HEK293 (cell line): ENCODE measurements around the gene ROR2.

Experiments used
- CTCF ChIA-PET: fragments of 350-600 bp; formaldehyde crosslinking; extraction: SDS; loops from one replicate; lab custom pipeline; 2021; ENCODE audit warnings: antibody characterized with exemption; lab: Yijun Ruan, JAX
- POLR2A ChIA-PET: fragments of 300-600 bp; formaldehyde crosslinking; extraction: SDS; loops from one replicate; lab custom pipeline; 2020; ENCODE audit warnings: antibody characterized with exemption, inconsistent platforms; lab: Yijun Ruan, JAX
- H3K27ac ChIP-seq: fragments of 200-500 bp; sonication (Bioruptor generic); 2 replicates; pipeline ENCODE4 v1.5.1; 2014; ENCODE audit warnings: low read depth, low read length, control low read depth, inconsistent platforms; ENCODE audit errors: extremely low read depth
- H3K36me3 ChIP-seq, 2 experiments: fragments of 200-500 bp in 1 of 2; sonication (Bioruptor generic) in 1 of 2; 1 replicate in 1 of 2; 2 replicates in 1 of 2; pipeline ENCODE4 v1.5.1; 2014 to 2017; ENCODE audit warnings: inconsistent platforms in 2 of 2, low read length in 2 of 2; ENCODE audit not compliant: control insufficient read depth in 2 of 2, insufficient read depth in 1 of 2
- H3K4me1 ChIP-seq: fragments of 200-500 bp; sonication (Bioruptor generic); 2 replicates; pipeline ENCODE4 v1.5.1; 2014; ENCODE audit warnings: mild to moderate bottlenecking, low read length, inconsistent platforms; ENCODE audit not compliant: control insufficient read depth, insufficient read depth
- H3K4me3 ChIP-seq: 2 replicates; pipeline ENCODE4 v1.5.1; 2011; ENCODE audit warnings: low read depth, mild to moderate bottlenecking, control low read depth, low read length, moderate library complexity
- H3K9me3 ChIP-seq: fragments of 200-500 bp; sonication (Bioruptor generic); 2 replicates; pipeline ENCODE4 v1.5.1; 2014; ENCODE audit warnings: low read depth, low read length, inconsistent platforms; ENCODE audit not compliant: control insufficient read depth, insufficient read depth
- FEZF1 ChIP-seq: fragments of 450-650 bp; formaldehyde crosslinking; IDR thresholded peaks from 2 replicates; pipeline ENCODE4 v1.5.1; 2016; ENCODE audit warnings: missing biosample characterization, missing genetic modification characterization
- GLI4 ChIP-seq: fragments of 450-650 bp; formaldehyde crosslinking; IDR thresholded peaks from 2 replicates; pipeline ENCODE4 v1.5.1; 2016; ENCODE audit warnings: missing biosample characterization, missing genetic modification characterization
- PATZ1 ChIP-seq: fragments of 450-650 bp; formaldehyde crosslinking; IDR thresholded peaks from 2 replicates; pipeline ENCODE4 v1.5.1; 2016; ENCODE audit warnings: missing biosample characterization, missing genetic modification characterization
- SP3 ChIP-seq: fragments of 450-650 bp; formaldehyde crosslinking; IDR thresholded peaks from 2 replicates; pipeline ENCODE4 v1.5.1; 2016; ENCODE audit warnings: missing biosample characterization, missing genetic modification characterization
- ZBTB1 ChIP-seq: fragments of 450-650 bp; formaldehyde crosslinking; IDR thresholded peaks from 2 replicates; pipeline ENCODE4 v1.5.1; 2016; ENCODE audit warnings: missing biosample characterization, missing genetic modification characterization
- ZBTB6 ChIP-seq: fragments of 450-650 bp; formaldehyde crosslinking; IDR thresholded peaks from 2 replicates; pipeline ENCODE4 v1.5.1; 2017; ENCODE audit warnings: missing biosample characterization, missing genetic modification characterization
- ZNF292 ChIP-seq: fragments of 450-650 bp; formaldehyde crosslinking; IDR thresholded peaks from 2 replicates; pipeline ENCODE4 v1.5.1; 2016; ENCODE audit warnings: low read depth, missing biosample characterization, missing genetic modification characterization, borderline replicate concordance
- ZNF354C ChIP-seq: fragments of 450-650 bp; formaldehyde crosslinking; IDR thresholded peaks from 2 replicates; pipeline ENCODE4 v1.5.1; 2016; ENCODE audit warnings: missing biosample characterization, missing genetic modification characterization, low read depth, borderline replicate concordance
- ZNF514 ChIP-seq: fragments of 450-650 bp; formaldehyde crosslinking; IDR thresholded peaks from 2 replicates; pipeline ENCODE4 v1.5.1; 2016; ENCODE audit warnings: missing biosample characterization, missing genetic modification characterization
- ZNF529 ChIP-seq: fragments of 450-650 bp; formaldehyde crosslinking; IDR thresholded peaks from 2 replicates; pipeline ENCODE4 v1.5.1; 2017; ENCODE audit warnings: missing genetic modification characterization, missing biosample characterization; ENCODE audit not compliant: insufficient replicate concordance
- ZNF626 ChIP-seq: fragments of 450-650 bp; sonication (Bioruptor Pico); formaldehyde crosslinking; IDR thresholded peaks from 2 replicates; pipeline ENCODE4 v1.5.1; 2018; ENCODE audit warnings: missing biosample characterization, missing genetic modification characterization, inconsistent platforms
- ZNF704 ChIP-seq: fragments of 450-650 bp; formaldehyde crosslinking; IDR thresholded peaks from 2 replicates; pipeline ENCODE4 v1.5.1; 2016; ENCODE audit warnings: missing biosample characterization, missing genetic modification characterization
- ZNF76 ChIP-seq: fragments of 450-650 bp; formaldehyde crosslinking; IDR thresholded peaks from 2 replicates; pipeline ENCODE4; 2016; ENCODE audit warnings: low read depth, missing biosample characterization, missing genetic modification characterization, borderline replicate concordance
- ZXDB ChIP-seq: fragments of 450-650 bp; formaldehyde crosslinking; IDR thresholded peaks from 2 replicates; pipeline ENCODE4 v1.5.1; 2016; ENCODE audit warnings: missing biosample characterization, missing genetic modification characterization
- TF ChIP-seq, protein P1 (sequence below): IDR thresholded peaks from 2 replicates; pipeline ENCODE4 v1.6.1; 2011; ENCODE audit warnings: mild to moderate bottlenecking, low read depth, low read length, borderline replicate concordance
- TF ChIP-seq, protein P2 (sequence below): fragments of 450-650 bp; formaldehyde crosslinking; IDR thresholded peaks from 2 replicates; pipeline ENCODE4 v1.5.1; 2016; ENCODE audit warnings: missing biosample characterization, missing genetic modification characterization
- TF ChIP-seq, protein P3 (sequence below): fragments of 450-650 bp; formaldehyde crosslinking; IDR thresholded peaks from 2 replicates; pipeline ENCODE4 v1.5.1; 2016; ENCODE audit warnings: missing biosample characterization, missing genetic modification characterization

ROR2 gene

DNA sequence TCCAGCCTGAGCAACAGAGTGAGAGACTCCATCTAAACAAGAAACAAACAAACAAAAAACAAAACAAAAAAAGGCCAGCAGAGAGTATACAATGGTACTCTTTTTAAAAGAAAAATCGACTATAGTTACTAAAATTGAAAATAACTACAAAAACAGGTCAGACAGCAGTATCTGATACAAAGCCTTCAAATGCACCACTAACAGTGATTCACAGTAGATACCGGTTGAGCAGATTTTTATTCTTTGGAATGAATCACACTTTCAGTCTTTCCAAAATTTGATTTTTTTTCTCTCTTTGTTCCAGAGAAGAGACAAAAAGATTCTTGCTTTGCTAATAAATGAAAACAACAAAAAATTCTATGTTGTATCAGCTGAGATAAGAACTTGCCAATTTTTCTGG, 36.9 kb downstream of the ROR2 start:
- ChIA-PET POLR2A (no interaction called here), CTCF (no interaction called here)
- peaks cover 4% of the 10 kb centered on the region; the same call in 1 of the 2 replicates for H3K4me1 ChIP-seq

DNA sequence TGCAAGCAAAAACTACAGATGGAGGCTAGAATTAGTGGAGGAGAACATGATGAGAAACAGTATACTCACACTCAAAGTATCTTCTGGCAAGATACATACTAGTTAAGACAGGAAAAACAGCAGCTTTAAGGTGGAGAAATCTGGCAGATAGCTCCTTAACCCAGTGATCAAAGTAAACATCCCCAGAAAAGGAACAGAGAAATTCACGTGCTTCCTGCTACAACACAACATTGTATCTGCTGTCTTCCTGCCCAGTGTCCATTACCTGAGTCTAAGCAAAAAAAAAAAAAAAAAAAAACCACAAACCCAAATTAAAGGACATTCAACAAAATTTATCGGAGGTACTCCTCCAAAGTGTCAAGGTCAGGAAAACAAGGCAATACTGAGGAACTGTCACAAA, 38.4 kb downstream of the ROR2 start:
- H3K27ac ChIP-seq: no peak overlapping the region
- no peaks in the 10 kb centered on the region for H3K9me3 ChIP-seq
- H3K4me1 ChIP-seq: peaks cover 10% of the 10 kb centered on the region
- no peaks in the 10 kb centered on the region; a peak in 1 of 3 replicates for H3K36me3 ChIP-seq
- CTCF ChIA-PET: interaction anchor here (0.7 to 0.8 kb wide), 2 partner anchors 129 to 137 kb away, joined by 3 to 7 read pairs; no protein-coding TSS in a partner anchor
- POLR2A ChIA-PET: interaction anchor here (0.7 kb wide), 1 partner anchor 190 kb away, joined by 5 read pairs; no protein-coding TSS in a partner anchor
- no peak overlapping the region for H3K4me3 ChIP-seq
- TF ChIP-seq ZNF76 (tag by site-specific recombination): no peak
- TF ChIP-seq, protein P1, sequence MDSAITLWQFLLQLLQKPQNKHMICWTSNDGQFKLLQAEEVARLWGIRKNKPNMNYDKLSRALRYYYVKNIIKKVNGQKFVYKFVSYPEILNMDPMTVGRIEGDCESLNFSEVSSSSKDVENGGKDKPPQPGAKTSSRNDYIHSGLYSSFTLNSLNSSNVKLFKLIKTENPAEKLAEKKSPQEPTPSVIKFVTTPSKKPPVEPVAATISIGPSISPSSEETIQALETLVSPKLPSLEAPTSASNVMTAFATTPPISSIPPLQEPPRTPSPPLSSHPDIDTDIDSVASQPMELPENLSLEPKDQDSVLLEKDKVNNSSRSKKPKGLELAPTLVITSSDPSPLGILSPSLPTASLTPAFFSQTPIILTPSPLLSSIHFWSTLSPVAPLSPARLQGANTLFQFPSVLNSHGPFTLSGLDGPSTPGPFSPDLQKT: no peak
- TF ChIP-seq GLI4 (tag by site-specific recombination): no peak
- no peak for TF ChIP-seq ZNF626
- TF ChIP-seq ZNF354C (tag by site-specific recombination): no peak
- no peak for TF ChIP-seq ZBTB1 (tag by site-specific recombination)
- TF ChIP-seq ZXDB (tag by site-specific recombination): no peak
- TF ChIP-seq, protein P2, sequence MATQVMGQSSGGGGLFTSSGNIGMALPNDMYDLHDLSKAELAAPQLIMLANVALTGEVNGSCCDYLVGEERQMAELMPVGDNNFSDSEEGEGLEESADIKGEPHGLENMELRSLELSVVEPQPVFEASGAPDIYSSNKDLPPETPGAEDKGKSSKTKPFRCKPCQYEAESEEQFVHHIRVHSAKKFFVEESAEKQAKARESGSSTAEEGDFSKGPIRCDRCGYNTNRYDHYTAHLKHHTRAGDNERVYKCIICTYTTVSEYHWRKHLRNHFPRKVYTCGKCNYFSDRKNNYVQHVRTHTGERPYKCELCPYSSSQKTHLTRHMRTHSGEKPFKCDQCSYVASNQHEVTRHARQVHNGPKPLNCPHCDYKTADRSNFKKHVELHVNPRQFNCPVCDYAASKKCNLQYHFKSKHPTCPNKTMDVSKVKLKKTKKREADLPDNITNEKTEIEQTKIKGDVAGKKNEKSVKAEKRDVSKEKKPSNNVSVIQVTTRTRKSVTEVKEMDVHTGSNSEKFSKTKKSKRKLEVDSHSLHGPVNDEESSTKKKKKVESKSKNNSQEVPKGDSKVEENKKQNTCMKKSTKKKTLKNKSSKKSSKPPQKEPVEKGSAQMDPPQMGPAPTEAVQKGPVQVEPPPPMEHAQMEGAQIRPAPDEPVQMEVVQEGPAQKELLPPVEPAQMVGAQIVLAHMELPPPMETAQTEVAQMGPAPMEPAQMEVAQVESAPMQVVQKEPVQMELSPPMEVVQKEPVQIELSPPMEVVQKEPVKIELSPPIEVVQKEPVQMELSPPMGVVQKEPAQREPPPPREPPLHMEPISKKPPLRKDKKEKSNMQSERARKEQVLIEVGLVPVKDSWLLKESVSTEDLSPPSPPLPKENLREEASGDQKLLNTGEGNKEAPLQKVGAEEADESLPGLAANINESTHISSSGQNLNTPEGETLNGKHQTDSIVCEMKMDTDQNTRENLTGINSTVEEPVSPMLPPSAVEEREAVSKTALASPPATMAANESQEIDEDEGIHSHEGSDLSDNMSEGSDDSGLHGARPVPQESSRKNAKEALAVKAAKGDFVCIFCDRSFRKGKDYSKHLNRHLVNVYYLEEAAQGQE (tag by site-specific recombination): no peak
- TF ChIP-seq ZNF514 (tag by site-specific recombination): no peak
- TF ChIP-seq ZNF292 (tag by site-specific recombination): no peak

More for the DNA sequence above, 36.9 kb downstream of the ROR2 start:
- TF ChIP-seq PATZ1: no peak
- TF ChIP-seq FEZF1 (tag by site-specific recombination): no peak
- no peak for TF ChIP-seq ZNF529 (tag by site-specific recombination)
- TF ChIP-seq ZNF704 (tag by site-specific recombination): no peak
- no peak for TF ChIP-seq ZBTB6 (tag by site-specific recombination)
- TF ChIP-seq, protein P3, sequence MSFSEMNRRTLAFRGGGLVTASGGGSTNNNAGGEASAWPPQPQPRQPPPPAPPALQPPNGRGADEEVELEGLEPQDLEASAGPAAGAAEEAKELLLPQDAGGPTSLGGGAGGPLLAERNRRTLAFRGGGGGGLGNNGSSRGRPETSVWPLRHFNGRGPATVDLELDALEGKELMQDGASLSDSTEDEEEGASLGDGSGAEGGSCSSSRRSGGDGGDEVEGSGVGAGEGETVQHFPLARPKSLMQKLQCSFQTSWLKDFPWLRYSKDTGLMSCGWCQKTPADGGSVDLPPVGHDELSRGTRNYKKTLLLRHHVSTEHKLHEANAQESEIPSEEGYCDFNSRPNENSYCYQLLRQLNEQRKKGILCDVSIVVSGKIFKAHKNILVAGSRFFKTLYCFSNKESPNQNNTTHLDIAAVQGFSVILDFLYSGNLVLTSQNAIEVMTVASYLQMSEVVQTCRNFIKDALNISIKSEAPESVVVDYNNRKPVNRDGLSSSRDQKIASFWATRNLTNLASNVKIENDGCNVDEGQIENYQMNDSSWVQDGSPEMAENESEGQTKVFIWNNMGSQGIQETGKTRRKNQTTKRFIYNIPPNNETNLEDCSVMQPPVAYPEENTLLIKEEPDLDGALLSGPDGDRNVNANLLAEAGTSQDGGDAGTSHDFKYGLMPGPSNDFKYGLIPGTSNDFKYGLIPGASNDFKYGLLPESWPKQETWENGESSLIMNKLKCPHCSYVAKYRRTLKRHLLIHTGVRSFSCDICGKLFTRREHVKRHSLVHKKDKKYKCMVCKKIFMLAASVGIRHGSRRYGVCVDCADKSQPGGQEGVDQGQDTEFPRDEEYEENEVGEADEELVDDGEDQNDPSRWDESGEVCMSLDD (tag by site-specific recombination): no peak
- TF ChIP-seq SP3 (tag by site-specific recombination): no peak
- TF ChIP-seq, all 188 proteins: peak for 0
- Histone ChIP-seq H3K27ac (no peak overlapping the region), H3K9me3 (no peaks in the 10 kb centered on the region), H3K4me3 (no peak overlapping the region), H3K36me3 (no peaks in the 10 kb centered on the region; a peak in 1 of 3 replicates)
